Hepatocyte (in vitro differentiated cells): Measurements from ENCODE around the gene TACO1.

ENCODE experiments used
- CTCF ChIP-seq: fragments of 200-600 bp; sonication (generic); IDR thresholded peaks from 2 replicates; pipeline ENCODE4 v1.5.1; 2016; ENCODE audit warnings: antibody characterized with exemption, mild to moderate bottlenecking; ENCODE audit not compliant: poor library complexity
- EZH2 ChIP-seq: fragments of 200-600 bp; sonication (generic); IDR thresholded peaks from 2 replicates; pipeline ENCODE4 v1.6.1; 2016; ENCODE audit warnings: antibody characterized with exemption, mild to moderate bottlenecking, borderline replicate concordance

GRCh38 chr17:63611354-63611753 lies 10.7 kb downstream of the TACO1 start:
- no peak for TF ChIP-seq CTCF
- TF ChIP-seq EZH2: no peak
